Activated CD4-positive, alpha-beta T cell treated with anti-CD3 and anti-CD28 coated beads for 24 hours (primary cell): ENCODE measurements around the gene B4GALT3.
"Not testable (repeated sequence)": the region's sequence is repeated elsewhere in the genome, so short reads cannot be mapped to it uniquely, and the experiment has no call there.

Experiments used
- DNase-seq, 2 donors: peaks; one replicate each; pipeline ENCODE4 v3.0.0-alpha.2; 2020; ENCODE audit warnings: low read depth in 2 of 2

B4GALT3 gene

GRCh38 chr1:161177112-161177935, at the start of gene B4GALT3:
B4GALT3 (minus strand) TSS chr1:161177507; CDS start chr1:161176060, 1,447 bp downstream.
- peak; percentile 96 to 98 for DNase-seq

GRCh38 chr1:161226759-161227158, 49.5 kb upstream of the B4GALT3 start:
- DNase-seq, result no peak

- no peak for DNase-seq
These were observed 49.0 kb upstream of the B4GALT3 start for GRCh38 chr1:161226320-161226711.

- DNase-seq, result peak; percentile 72 to 78
These were observed 48.4 kb upstream of the B4GALT3 start, which contains the start of gene TOMM40L for GRCh38 chr1:161225534-161226319. TOMM40L (plus strand) TSS chr1:161226060; CDS start chr1:161226490, 430 bp downstream.

GRCh38 chr1:161225178-161225533, 47.8 kb upstream of the B4GALT3 start:
- no peak for DNase-seq

- DNase-seq, result not testable (repeated sequence)
These were observed 47.4 kb upstream of the B4GALT3 start for GRCh38 chr1:161224695-161225087.

- no peak for DNase-seq
These were observed 46.7 kb upstream of the B4GALT3 start for GRCh38 chr1:161223805-161224694.

GRCh38 chr1:161222175-161223019, 45.1 kb upstream of the B4GALT3 start:
- no peak for DNase-seq

GRCh38 chr1:161220002-161220401, 42.7 kb upstream of the B4GALT3 start:
- no peak for DNase-seq

- no peak for DNase-seq
These were observed 42.0 kb upstream of the B4GALT3 start for GRCh38 chr1:161219078-161219892.

GRCh38 chr1:161218301-161219077, 41.2 kb upstream of the B4GALT3 start:
- no peak for DNase-seq

- DNase-seq, result no peak
These were observed 40.5 kb upstream of the B4GALT3 start for GRCh38 chr1:161217831-161218230.

GRCh38 chr1:161216945-161217712, 39.8 kb upstream of the B4GALT3 start:
- DNase-seq, result no peak

GRCh38 chr1:161215076-161215475, 37.8 kb upstream of the B4GALT3 start, which contains the start of gene FCER1G:
FCER1G (plus strand) TSS chr1:161215295; CDS start chr1:161215322, 27 bp downstream.
- no peak for DNase-seq

GRCh38 chr1:161214369-161214768, 37.1 kb upstream of the B4GALT3 start:
- no peak for DNase-seq

- peak; percentile 61 to 64 for DNase-seq
These were observed 32.6 kb upstream of the B4GALT3 start for GRCh38 chr1:161209790-161210409.

- DNase-seq, result no peak
These were observed 29.9 kb upstream of the B4GALT3 start for GRCh38 chr1:161207173-161207572.
